NCI-H1105 (cell line): ENCODE measurements around the gene CBX6.
"Not testable (repeated sequence)": the region's sequence is repeated elsewhere in the genome, so short reads cannot be mapped to it uniquely, and the experiment has no call there.

Experiments
- DNase-seq: peaks from one replicate; lab custom pipeline; 2025; lab: John Stamatoyannopoulos, UW

Gene CBX6

GRCh38 chr22:38872172-38872830, at the start of gene CBX6:
Gene CBX6 (minus strand): TSS chr22:38872216. CDS start chr22:38872190, 26 bp downstream.
- peak; percentile 91 for DNase-seq

GRCh38 chr22:38921806-38922205, 49.8 kb upstream of the CBX6 start:
- no peak for DNase-seq

DNA sequence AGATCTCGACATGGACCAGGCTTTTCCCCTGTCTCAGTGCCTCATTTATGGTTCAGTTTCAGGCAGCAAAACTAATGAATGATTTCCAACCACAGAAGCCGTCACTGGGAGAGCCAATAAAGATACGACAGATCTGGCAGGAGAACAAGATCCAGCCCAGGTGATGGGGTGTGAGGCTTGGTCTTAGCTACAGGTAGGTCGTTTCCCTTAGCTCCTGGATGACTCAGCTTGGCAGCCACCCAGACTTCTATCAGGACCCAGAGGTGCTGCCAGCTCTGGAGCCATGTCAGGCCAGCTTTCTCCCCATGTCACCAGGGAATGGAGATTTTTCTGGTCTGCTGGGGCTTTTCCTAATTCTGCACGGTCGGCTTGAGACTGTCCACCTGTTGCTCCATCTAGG, 49.1 kb upstream of the CBX6 start:
- peak; percentile 59 for DNase-seq

DNA sequence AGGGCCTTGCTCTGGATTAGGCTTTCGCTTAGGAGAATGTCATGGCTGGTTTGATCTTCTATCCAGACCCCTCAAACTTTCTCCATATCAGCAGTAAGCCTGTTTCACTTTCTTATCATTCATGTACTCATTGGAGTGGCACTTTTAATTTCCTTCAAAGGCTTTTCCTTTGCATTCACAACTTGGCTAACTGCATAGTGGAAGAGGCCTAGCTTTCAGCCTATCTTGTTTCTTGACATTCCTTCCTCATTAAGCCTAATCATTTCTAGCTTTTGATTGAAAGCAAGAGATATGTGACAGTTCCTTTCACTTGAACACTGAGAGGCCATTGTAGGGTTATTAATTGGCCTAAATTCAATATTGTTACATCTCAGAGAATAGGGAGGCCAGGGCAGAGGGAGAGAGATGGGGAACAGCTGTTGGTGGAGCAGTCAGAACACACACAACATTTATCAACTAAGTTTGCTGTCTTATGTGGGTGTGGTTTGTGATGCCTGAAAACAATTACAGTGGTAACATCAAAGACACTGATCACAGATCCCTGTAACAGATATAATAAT, 47.7 kb upstream of the CBX6 start:
- no peak for DNase-seq

GRCh38 chr22:38911434-38911833, 39.4 kb upstream of the CBX6 start:
- DNase-seq: no peak

- DNase-seq: no peak
Measured at GRCh38 chr22:38907767-38908166, 35.8 kb upstream of the CBX6 start.

DNA sequence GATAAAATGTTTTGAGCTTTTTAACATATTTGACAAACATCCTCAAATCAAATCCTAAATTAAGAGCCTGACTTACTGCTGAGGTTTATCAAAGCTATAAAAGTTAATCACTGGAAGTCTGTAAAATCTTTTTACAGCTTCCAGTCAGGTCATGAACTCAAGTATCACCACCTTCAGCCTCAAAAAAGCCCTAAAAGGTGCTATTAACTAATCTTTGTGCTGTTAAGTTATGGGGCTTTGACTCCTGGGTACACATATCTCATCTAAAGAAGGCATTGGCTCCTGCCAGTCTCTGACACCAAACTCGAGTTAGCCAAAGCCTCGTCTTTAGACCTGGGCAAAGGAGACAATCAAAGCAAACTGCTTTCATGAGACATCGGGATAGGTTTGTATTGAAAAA, 34.0 kb upstream of the CBX6 start:
- DNase-seq: no peak

DNA sequence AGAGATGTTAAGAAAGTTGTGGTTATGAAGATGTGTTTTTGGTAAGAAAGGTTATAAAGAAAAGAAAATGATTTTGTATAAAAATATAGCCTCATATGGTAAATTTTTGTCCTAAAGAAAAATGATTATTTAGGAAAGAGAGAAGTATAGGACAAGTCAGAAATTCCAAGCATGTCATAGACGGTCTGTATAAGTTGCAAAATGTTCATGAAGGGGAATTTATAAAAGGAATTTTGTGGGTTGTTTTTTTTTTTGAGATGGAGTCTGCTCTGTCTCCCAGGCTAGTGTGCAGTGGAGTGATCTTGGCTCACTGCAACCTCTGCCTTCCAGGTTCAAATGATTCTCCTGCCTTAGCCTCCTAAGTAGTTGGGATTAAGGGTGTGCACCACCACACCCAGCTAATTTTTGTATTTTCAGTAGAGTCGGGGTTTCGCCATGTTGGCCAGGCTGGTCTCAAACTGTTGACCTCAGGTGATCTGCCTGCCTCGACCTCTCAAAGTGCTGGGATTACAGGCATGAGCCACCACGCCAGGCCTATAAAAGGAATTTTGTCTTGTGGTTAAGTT, 32.1 kb upstream of the CBX6 start:
- DNase-seq: not testable (repeated sequence)

- no peak for DNase-seq
Measured at GRCh38 chr22:38901111-38901641, 29.2 kb upstream of the CBX6 start.

DNA sequence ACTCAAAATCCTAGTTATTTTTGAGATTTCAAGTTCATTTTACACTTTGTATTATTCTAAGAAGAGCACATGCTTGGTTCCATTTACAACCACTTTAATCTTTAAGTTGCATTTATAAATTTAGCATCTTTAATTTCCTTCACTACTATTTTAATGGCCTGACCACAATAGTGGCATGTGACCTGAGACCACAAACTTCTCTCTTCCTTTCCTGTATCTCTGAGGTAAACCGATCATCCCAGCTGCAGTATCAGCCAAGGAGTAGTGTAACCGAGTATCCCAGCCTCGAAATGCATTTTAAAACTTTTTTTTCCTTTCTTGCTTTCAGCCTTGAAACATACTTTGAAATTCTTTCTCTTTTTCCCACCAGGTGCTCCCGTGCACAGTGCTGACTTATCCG, 28.7 kb upstream of the CBX6 start:
- no peak for DNase-seq

DNA sequence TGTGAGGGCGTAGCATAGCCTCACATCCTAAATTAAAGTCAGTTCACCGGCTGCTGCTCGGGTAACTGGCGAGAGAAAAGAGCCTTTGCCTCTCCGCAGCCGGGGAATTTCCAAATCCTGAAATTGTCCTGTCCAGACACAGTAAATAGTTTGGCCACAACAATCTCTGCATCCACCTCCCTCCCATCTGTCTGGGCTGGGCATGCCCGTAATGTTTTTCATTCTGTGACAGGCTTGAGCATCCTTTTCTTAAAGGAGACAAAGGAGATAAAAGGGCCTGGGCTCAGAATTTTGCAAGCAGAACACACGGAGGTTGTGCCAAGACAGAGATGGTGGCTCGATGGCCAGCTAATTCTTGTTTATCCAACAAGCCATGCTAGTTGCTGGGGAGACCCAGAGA, 19.2 kb upstream of the CBX6 start:
- DNase-seq: no peak

GRCh38 chr22:38890377-38890776, 18.4 kb upstream of the CBX6 start:
- no peak for DNase-seq

DNA sequence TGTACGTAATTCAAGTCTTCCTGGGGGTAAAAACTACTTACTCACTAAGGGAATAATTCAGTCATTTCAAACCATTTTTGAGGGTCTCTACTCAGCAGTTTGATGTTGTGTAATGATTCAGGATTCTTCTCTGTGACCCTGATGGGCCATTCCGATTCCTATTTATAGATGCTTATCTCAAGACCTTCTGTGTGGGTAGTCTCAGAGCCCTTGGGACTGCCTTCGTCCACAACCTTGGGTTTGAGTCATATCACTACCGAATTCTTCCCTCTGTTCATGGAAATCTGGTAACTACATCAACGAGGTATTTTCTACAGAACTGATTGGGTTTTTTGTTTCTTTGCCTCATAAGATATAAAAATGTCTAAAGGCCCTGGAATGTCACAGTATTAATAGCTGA, 14.3 kb upstream of the CBX6 start:
- DNase-seq: no peak

DNA sequence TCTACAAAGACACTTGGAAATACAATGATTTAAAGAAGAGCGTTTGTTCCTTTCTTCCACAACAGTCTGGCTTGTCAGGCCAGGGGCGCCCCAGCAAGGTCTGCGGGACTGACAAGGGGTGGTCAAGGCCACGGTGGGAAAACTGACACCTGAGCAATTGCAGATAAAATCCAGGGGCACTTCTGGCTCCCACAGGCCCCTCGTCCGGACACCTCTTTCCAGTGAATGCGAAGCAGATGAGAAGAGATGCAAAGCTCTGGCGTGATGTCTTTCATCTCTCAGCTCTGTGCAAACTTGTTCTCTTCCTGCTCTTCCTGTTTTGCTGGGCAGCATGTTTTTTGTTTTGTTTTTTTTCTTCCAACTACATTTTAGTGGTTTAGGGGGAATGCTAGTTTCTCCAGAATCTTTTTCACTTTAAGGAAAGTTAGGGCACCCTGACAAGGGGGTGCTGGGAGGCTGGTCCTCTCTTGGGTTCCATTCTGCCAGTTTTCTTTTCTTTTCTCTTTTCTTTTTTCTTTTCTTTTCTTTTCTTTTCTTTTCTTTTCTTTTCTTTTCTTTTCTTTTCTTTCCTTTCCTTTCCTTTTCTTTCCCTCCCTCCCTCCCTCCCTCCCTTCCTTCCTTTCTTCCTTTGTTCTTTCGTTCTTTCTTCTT, 11.1 kb upstream of the CBX6 start:
- DNase-seq: no peak

- DNase-seq: no peak
Measured at GRCh38 chr22:38881997-38882879, 10.2 kb upstream of the CBX6 start.

- DNase-seq: no peak
Measured at GRCh38 chr22:38881464-38881871, 9.5 kb upstream of the CBX6 start.

DNA sequence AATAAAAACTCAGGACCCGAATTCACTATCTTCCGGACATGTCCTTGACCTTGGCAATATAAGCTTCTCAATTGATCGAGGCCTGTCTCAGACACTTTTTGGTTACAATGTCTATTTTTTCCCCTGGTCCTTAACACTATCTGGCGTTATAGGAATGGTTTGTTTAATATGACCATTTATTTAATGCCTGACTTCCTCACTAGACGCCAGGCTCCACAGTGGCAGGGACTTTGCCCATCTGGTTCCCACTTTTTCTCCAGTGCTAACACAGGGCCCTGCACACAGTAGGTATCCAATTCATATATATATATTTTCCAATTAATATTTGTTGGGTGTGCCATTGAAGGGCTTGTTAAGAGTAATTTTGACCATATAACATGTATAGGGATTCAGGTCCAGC, 7.9 kb upstream of the CBX6 start:
- DNase-seq: no peak

DNA sequence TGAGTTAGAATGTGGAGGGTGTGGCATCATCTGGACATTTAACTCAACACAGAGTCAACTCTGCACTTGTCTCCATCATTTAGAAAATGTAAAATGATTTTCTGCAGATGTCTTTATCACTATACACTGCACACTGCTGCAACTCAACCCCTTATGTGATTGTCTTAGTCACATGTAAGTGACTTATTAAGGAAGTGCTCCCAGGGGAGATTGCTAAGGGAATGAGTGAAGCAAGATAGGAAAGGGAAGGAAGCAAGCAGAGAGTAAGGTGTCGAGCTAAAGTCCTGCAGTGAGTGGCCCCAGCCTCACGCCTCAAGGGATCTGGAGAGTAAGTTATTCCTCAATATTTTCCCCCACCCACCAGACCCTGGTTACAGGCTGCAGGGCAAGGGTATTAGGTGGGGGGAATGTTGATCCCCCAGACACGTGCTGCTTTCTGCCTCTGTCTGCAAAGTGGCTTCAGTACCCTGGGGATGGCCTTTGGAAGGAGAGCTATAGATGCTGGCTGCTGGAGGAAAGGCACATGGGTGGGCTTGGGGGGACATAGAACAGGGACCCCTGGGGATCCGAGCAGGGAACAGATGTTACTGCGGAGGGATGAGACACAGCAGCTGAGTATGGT, 7.2 kb upstream of the CBX6 start:
- no peak for DNase-seq

GRCh38 chr22:38878001-38878400, 6.0 kb upstream of the CBX6 start:
- no peak for DNase-seq

DNA sequence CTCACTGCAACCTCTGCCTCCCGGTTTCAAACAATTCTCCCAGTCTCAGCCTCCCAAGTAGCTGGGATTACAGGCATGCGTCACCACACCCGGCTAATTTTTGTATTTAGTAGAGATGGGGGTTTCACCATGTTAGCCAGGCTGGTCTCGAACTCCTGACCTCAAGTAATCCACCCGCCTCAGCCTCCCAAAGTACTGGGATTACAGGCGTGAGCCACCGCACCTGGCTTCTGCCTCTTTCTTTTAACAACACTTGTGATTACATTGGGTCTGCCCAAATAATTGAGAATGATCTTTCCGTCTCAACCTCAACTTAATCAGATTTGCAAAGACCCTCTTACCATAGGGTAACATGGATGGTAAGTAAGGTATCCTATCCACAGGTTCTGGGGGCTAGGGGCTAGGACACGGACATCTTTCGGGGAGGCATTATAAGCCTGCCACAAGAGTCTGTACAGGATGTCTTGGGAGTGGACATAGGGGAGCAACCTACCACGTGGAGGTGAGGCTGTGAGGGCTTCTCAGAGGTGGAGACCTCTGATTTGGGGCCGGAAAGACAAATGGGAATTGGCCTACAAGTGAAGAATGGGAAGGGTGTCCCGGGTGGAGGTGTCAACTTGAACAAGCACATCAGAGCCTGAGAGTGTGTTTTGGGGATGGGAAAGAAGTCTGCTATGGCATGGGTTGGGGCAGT, 2.7 kb upstream of the CBX6 start:
- no peak for DNase-seq
